ENCODE measurements around the gene CDH10. TPM values are rescaled to one million over a fixed set of nuclear protein-coding genes. Genes with fewer than 3 reads are reported as not detected.

The CDH10 gene
- total RNA-seq, 1 experiment from 2014 or later, result 0.31 TPM

GRCh38 chr5:24566933-24567332 is 77.8 kb downstream of the CDH10 start:
- Mint-ChIP-seq H3K27me3 (ENCODE audit: low read depth) (no peaks in the 10 kb centered on the region; the same call in 1 of the 2 replicates), H3K9me3 (no peaks in the 10 kb centered on the region), H3K27ac (no peak overlapping the region), H3K4me1 (no peaks in the 10 kb centered on the region), H3K36me3 (ENCODE audit: insufficient read depth in 1 of 3, low read depth in 3 of 3) (no peaks in the 10 kb centered on the region), H3K4me3 (no peak overlapping the region)
- Histone ChIP-seq H3K4me1 (ENCODE audit: insufficient read depth, low read length) (no peaks in the 10 kb centered on the region), H3K14ac (ENCODE audit: insufficient read depth, low read length) (no peak overlapping the region), H2BK120ac (ENCODE audit: low read depth, low read length, poor library complexity, severe bottlenecking) (no peak overlapping the region), H4K5ac (ENCODE audit: insufficient read length, low read depth, low read length) (no peak overlapping the region), H4K20me1 (ENCODE audit: control insufficient read depth, insufficient read depth, insufficient read length) (no peaks in the 10 kb centered on the region), H3K4me2 (ENCODE audit: insufficient read depth, insufficient read length, low read length) (no peak overlapping the region), H3K79me1 (ENCODE audit: insufficient read depth, low read depth, low read length, poor library complexity, severe bottlenecking) (no peaks in the 10 kb centered on the region), H2BK15ac (ENCODE audit: low read depth, low read length) (no peak overlapping the region), H3K27me3 (ENCODE audit: insufficient read depth, low read length) (no peaks in the 10 kb centered on the region), H3K27ac (ENCODE audit: insufficient read length, low read depth, low read length) (no peak overlapping the region), H3K9me3 (ENCODE audit: control insufficient read depth, low read depth, low read length) (no peaks in the 10 kb centered on the region), H4K8ac (replicated peaks; ENCODE audit: insufficient read length, low read depth, low read length) (no peak overlapping the region), H3K23me2 (ENCODE audit: insufficient read length, low read depth, low read length, poor library complexity, severe bottlenecking) (no peaks in the 10 kb centered on the region), H3K56ac (ENCODE audit: insufficient read length, low read depth, low read length) (no peak overlapping the region), H3K4ac (ENCODE audit: low read depth, low read length) (no peak overlapping the region), H3K9ac (ENCODE audit: extremely low read depth, insufficient read length, low read length) (no peak overlapping the region), H2BK12ac (ENCODE audit: insufficient read length, low read depth, low read length) (no peak overlapping the region), H3K79me2 (ENCODE audit: insufficient read depth, low read length) (no peaks in the 10 kb centered on the region), H3K18ac (ENCODE audit: insufficient read length, low read depth, low read length) (no peak overlapping the region), H3T11ph (ENCODE audit: low read length) (no peak overlapping the region), H4K91ac (ENCODE audit: insufficient read length, low read depth, low read length) (no peak overlapping the region), H2BK20ac (ENCODE audit: low read depth, low read length, poor library complexity, severe bottlenecking) (no peak overlapping the region), H2AFZ (ENCODE audit: low read length) (no peak overlapping the region), H3K23ac (ENCODE audit: insufficient read length, low read depth, low read length) (no peak overlapping the region), H2AK5ac (ENCODE audit: insufficient read length, low read length) (no peak overlapping the region), H2BK5ac (ENCODE audit: insufficient read length, low read length) (no peak overlapping the region)
- DNase-seq, result no peak
- no peak for TF ChIP-seq CTCF (conservative IDR thresholded peaks at IDR 0.05)

Data from H9 (cell line).